Fibroblast of skin of abdomen (primary cell): ENCODE results near the gene NPRL2.

Source experiments
- DNase-seq: peaks from one replicate; pipeline ENCODE4 v3.0.0-alpha.2; 2013

NPRL2 gene

GRCh38 chr3:50303013-50303815 lies 47.4 kb downstream of the NPRL2 start, which contains the start of gene HYAL1:
Gene HYAL1 (minus strand): TSS chr3:50303574. CDS start chr3:50302956, 618 bp downstream.
- no peak for DNase-seq

- DNase-seq = no peak
These were observed 48.2 kb downstream of the NPRL2 start for GRCh38 chr3:50302095-50303012.

- DNase-seq = no peak
These were observed 49.8 kb downstream of the NPRL2 start for GRCh38 chr3:50300681-50301254.

- DNase-seq = peak; percentile 24
These were observed 50.5 kb downstream of the NPRL2 start for GRCh38 chr3:50299929-50300680.

GRCh38 chr3:50299638-50299928 lies 51.0 kb downstream of the NPRL2 start:
- DNase-seq = no peak

GRCh38 chr3:50298836-50299637 lies 51.5 kb downstream of the NPRL2 start, which contains the start of the genes HYAL3 and NAA80:
Gene HYAL3 (minus strand): TSS chr3:50299405. CDS start chr3:50295602, 3,803 bp downstream.
Gene NAA80 (minus strand): TSS chr3:50299405. CDS start chr3:50297463, 1,942 bp downstream.
- DNase-seq = peak; percentile 99

GRCh38 chr3:50297896-50298725 lies 52.5 kb downstream of the NPRL2 start:
- no peak for DNase-seq

GRCh38 chr3:50297384-50297775 lies 53.2 kb downstream of the NPRL2 start:
- no peak for DNase-seq
